ENCODE data around the gene TNFRSF13B.

GRCh38 chr17:17021194-17021863 lies 49.4 kb upstream of the TNFRSF13B start:
- no peak for TF ChIP-seq EP300 (IDR thresholded peaks at IDR 0.05)
- TF ChIP-seq CTCF (IDR thresholded peaks at IDR 0.05), result no peak

Data from esophagus muscularis mucosa (tissue), 3 donors.